ENCODE measurements around the gene FKBP3. TPM values are rescaled to one million over a fixed set of nuclear protein-coding genes. Genes with fewer than 3 reads are reported as not detected.

FKBP3 gene
- total RNA-seq, 1 donor from 2014 or later, result 33.0 TPM

GRCh38 chr14:45094275-45094674 is 40.0 kb downstream of the FKBP3 start:
- no peak overlapping the region for H3K4me3 ChIP-seq
- no peaks in the 10 kb centered on the region for H3K9me3 ChIP-seq
- H3K27ac ChIP-seq, result no peak overlapping the region
- intact Hi-C loops (cut with DNase I), result no loop called here
- TF ChIP-seq, protein P1, sequence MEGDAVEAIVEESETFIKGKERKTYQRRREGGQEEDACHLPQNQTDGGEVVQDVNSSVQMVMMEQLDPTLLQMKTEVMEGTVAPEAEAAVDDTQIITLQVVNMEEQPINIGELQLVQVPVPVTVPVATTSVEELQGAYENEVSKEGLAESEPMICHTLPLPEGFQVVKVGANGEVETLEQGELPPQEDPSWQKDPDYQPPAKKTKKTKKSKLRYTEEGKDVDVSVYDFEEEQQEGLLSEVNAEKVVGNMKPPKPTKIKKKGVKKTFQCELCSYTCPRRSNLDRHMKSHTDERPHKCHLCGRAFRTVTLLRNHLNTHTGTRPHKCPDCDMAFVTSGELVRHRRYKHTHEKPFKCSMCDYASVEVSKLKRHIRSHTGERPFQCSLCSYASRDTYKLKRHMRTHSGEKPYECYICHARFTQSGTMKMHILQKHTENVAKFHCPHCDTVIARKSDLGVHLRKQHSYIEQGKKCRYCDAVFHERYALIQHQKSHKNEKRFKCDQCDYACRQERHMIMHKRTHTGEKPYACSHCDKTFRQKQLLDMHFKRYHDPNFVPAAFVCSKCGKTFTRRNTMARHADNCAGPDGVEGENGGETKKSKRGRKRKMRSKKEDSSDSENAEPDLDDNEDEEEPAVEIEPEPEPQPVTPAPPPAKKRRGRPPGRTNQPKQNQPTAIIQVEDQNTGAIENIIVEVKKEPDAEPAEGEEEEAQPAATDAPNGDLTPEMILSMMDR (IDR thresholded peaks at IDR 0.05), result no peak
- no peaks in the 10 kb centered on the region for H3K4me1 ChIP-seq
- peaks cover 46% of the 10 kb centered on the region for H3K36me3 ChIP-seq
- no peaks in the 10 kb centered on the region for H3K27me3 ChIP-seq
- DNase-seq, result no peak
- no peak for ATAC-seq

DNA sequence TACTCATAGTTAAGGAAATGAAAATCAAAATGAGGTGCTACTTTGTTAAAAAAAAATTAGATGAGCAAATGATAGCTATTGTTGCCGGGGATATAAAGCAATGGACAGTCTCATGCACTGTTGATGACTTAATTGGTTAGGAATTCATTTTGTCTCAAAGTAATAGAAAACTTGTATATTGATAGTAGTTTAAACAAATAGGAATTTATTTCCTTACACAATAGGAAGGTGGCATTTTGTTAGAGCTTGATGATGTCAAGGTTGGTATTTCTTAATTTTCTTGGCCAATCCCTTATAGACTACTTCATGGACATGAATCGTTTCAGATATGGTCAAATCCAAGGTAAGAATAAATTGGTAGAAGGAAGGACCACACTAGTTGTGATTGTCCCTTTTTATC is 42.6 kb downstream of the FKBP3 start:
- intact Hi-C loops (cut with DNase I), result no loop called here
- ATAC-seq, result no peak
- H3K9me3 ChIP-seq, result no peaks in the 10 kb centered on the region

GRCh38 chr14:45089813-45090212 is 44.5 kb downstream of the FKBP3 start:
- H3K4me1 ChIP-seq, result peaks cover 28% of the 10 kb centered on the region
- no peak overlapping the region for H3K27ac ChIP-seq
- DNase-seq, result no peak
- no peak overlapping the region for H3K4me3 ChIP-seq
- H3K36me3 ChIP-seq, result peaks cover 1% of the 10 kb centered on the region
- ATAC-seq, result no peak
- TF ChIP-seq, protein P1 (IDR thresholded peaks at IDR 0.05), result no peak
- intact Hi-C loops (cut with DNase I), result no loop called here
- no peaks in the 10 kb centered on the region for H3K27me3 ChIP-seq
- no peaks in the 10 kb centered on the region for H3K9me3 ChIP-seq

More for the DNA sequence above, 42.6 kb downstream of the FKBP3 start:
- DNase-seq, result no peak
- Histone ChIP-seq H3K36me3 (peaks cover 20% of the 10 kb centered on the region), H3K27me3 (no peaks in the 10 kb centered on the region), H3K4me1 (peaks cover 12% of the 10 kb centered on the region), H3K27ac (no peak overlapping the region), H3K4me3 (no peak overlapping the region)
- TF ChIP-seq, protein P1 (IDR thresholded peaks at IDR 0.05), result no peak

DNA sequence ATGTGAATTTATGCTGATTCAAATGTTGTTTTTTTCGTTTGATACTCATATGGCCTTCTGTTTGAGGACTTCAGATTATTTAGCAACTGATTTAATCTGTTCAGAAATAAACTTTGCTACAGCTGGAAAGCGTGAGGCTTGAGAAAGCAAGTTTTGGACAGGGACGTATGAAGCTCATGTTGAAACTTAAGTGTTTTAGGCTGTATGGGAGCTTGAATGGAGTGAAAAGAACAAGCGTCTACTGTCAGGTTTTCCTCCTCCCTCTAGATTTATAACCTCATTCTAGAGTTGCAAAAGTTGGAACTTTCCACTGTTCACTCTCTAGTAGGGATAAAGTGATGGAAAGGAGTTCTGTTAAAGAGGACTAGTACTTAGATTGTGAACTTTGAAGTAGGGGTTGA is 49.3 kb downstream of the FKBP3 start:
- TF ChIP-seq, protein P1 (IDR thresholded peaks at IDR 0.05), result no peak
- Histone ChIP-seq H3K4me3 (peak overlapping the region; percentile 75), H3K4me1 (peaks cover 28% of the 10 kb centered on the region), H3K27ac (peak overlapping the region; percentile 85), H3K27me3 (no peaks in the 10 kb centered on the region), H3K36me3 (no peaks in the 10 kb centered on the region), H3K9me3 (no peaks in the 10 kb centered on the region)
- ATAC-seq (no peak), DNase-seq (no peak)
- intact Hi-C loops (cut with DNase I), result no loop called here

DNA sequence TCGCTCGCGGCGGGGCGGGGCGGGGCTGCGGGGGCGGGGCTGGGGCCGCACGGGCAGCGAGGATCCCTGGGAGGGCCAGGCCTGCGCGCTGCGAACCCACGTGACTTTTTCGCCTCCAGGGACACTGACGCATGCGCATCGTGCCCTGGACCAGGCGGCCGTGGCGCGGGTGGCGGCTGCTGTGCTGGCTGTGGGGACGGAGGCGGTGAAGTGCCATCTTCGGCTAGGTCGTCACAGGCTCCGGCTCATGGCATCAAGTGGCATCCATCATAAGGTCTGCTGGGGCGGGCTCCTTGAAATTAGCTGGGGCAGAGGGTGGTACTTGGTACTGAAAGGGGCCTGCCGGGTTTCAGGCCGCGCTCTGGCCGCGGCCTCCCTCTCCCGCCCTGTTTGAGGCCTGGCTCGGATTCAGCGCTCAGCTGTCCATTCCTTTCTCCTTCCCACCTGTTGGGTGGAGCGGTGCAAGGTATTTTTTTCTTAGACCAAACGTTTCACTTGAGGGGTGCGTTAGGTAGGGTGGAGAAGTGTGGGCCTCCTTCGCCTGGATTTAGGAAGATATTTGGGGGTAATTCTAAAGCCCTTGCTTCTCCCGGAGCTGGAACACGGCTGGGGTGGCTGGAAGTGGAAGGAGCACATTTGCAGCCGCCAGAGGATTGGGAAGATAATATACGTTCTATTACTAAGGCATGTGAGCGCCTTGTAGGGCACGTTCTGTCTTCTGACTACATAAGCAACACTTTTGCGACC is 50.1 kb downstream of the FKBP3 start, which contains the start of gene PRPF39:
Gene PRPF39 (plus strand): TSS at position 141 of the 747 bp plus-strand sequence. CDS start 11,124 bp downstream, outside the sequence.
- peak within 1 kb of the TSS; percentile 85 for H3K27ac ChIP-seq
- no peaks in the 10 kb centered on the region for H3K9me3 ChIP-seq
- intact Hi-C loops (cut with DNase I), result no loop called here
- H3K27me3 ChIP-seq, result no peaks in the 10 kb centered on the region
- DNase-seq, result peak; percentile 98
- peak; percentile 99 for ATAC-seq
- peaks cover 28% of the 10 kb centered on the region for H3K4me1 ChIP-seq
- TF ChIP-seq, protein P1 (IDR thresholded peaks at IDR 0.05), result no peak
- H3K36me3 ChIP-seq, result no peaks in the 10 kb centered on the region
- peak within 1 kb of the TSS; percentile 75 for H3K4me3 ChIP-seq

All from upper lobe of right lung (tissue), 1 donor.